B cell (primary cell): ENCODE measurements around the gene TSEN2.

Experiments used
- EZH2 ChIP-seq: IDR thresholded peaks from 2 replicates; pipeline ENCODE4 v1.6.1; 2012; ENCODE audit warnings: borderline replicate concordance, low read depth, mild to moderate bottlenecking, moderate library complexity, low read length; ENCODE audit not compliant: insufficient read depth, poor library complexity, severe bottlenecking
- TF ChIP-seq, protein P1 (sequence below): fragments of 200-600 bp; IDR thresholded peaks from one replicate; pipeline ENCODE4 v1.8.0; 2022; ENCODE audit warnings: antibody characterized with exemption, mild to moderate bottlenecking

DNA sequence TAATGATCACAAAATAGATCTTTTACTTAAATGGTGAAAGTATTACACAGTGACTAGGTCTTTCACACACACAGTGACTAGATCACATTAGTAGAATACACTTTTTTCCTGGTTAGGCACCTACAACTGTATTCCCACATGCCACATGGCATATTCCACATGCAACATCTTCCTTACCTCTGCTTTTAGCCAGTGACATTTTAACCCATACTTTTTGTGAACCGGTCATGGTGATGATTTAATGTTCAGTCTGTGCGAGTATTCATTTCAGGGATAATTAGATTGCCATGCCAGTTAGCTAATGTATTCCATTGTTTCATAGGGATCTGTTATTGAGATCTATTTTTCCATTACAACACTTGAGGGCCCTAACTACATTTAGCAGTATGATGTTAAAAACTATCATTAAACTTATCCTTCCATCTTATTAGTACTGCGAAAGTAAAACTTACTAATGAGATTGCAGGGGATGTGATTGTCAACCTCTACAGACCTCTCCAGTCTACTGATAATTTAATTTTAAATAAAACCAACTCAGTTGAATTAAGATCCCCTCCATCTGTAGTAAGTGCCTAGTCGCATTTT lies 28.3 kb downstream of the TSEN2 start:
- TF ChIP-seq, protein P1, sequence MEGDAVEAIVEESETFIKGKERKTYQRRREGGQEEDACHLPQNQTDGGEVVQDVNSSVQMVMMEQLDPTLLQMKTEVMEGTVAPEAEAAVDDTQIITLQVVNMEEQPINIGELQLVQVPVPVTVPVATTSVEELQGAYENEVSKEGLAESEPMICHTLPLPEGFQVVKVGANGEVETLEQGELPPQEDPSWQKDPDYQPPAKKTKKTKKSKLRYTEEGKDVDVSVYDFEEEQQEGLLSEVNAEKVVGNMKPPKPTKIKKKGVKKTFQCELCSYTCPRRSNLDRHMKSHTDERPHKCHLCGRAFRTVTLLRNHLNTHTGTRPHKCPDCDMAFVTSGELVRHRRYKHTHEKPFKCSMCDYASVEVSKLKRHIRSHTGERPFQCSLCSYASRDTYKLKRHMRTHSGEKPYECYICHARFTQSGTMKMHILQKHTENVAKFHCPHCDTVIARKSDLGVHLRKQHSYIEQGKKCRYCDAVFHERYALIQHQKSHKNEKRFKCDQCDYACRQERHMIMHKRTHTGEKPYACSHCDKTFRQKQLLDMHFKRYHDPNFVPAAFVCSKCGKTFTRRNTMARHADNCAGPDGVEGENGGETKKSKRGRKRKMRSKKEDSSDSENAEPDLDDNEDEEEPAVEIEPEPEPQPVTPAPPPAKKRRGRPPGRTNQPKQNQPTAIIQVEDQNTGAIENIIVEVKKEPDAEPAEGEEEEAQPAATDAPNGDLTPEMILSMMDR = no peak
- TF ChIP-seq EZH2 = no peak
